IMR-90 (cell line): Measurements from ENCODE around the gene CCSER2. TPM values are rescaled to one million over a fixed set of nuclear protein-coding genes. Genes with fewer than 3 reads are reported as not detected.

Experiments
- ATAC-seq: fragments of 200-7000 bp; cut with Tn5 transposase; 2 replicates; pipeline ENCODE4 v1.9.1; 2020; ENCODE audit warnings: low read depth, mild to moderate bottlenecking, moderate library complexity
- BruUV-seq: library from RNA; stranded (reverse); fragments of 400-500 nt; replicated peaks from 2 replicates; lab custom pipeline; 2021; lab: Mats Ljungman, UMichigan
- CTCF ChIA-PET: fragments of 300-600 bp; formaldehyde crosslinking; extraction: SDS; loops from one replicate; lab custom pipeline; 2021; ENCODE audit warnings: antibody characterized with exemption; lab: Yijun Ruan, JAX
- POLR2A ChIA-PET: fragments of 300-600 bp; sonication (Branson Sonifier 250); formaldehyde crosslinking; loops from one replicate; lab custom pipeline; 2022; ENCODE audit warnings: antibody characterized with exemption; ENCODE audit not compliant: unreplicated experiment; lab: Charles Lee
- DNase-seq: peaks from one replicate; pipeline ENCODE4 v3.0.0; 2013
- H2AFZ ChIP-seq: replicated peaks from 2 replicates; pipeline ENCODE3; 2013; ENCODE audit warnings: low read length, mild to moderate bottlenecking; ENCODE audit not compliant: poor library complexity
- H2AK5ac ChIP-seq: 2 replicates; pipeline ENCODE4 v1.6.1; 2013; ENCODE audit warnings: low read depth, low read length, inconsistent platforms
- H2AK9ac ChIP-seq: replicated peaks from 2 replicates; pipeline ENCODE3; 2013; ENCODE audit warnings: mild to moderate bottlenecking, low read depth, low read length, moderate library complexity; ENCODE audit not compliant: poor library complexity
- H2BK120ac ChIP-seq: 2 replicates; pipeline ENCODE4 v1.6.1; 2013; ENCODE audit warnings: low read depth, low read length, inconsistent platforms
- H2BK15ac ChIP-seq: 3 replicates; pipeline ENCODE4 v1.6.1; 2013; ENCODE audit warnings: low read depth, low read length, inconsistent platforms
- H2BK20ac ChIP-seq: 2 replicates; pipeline ENCODE4 v1.6.1; 2013; ENCODE audit warnings: low read depth, mild to moderate bottlenecking, inconsistent platforms, low read length, moderate library complexity
- H2BK5ac ChIP-seq: 2 replicates; pipeline ENCODE4 v1.6.1; 2013; ENCODE audit warnings: mild to moderate bottlenecking, low read depth, low read length, inconsistent platforms; ENCODE audit not compliant: poor library complexity, severe bottlenecking
- H3K14ac ChIP-seq: replicated peaks from 2 replicates; pipeline ENCODE4 v1.6.1; 2013; ENCODE audit warnings: low read depth, low read length, inconsistent platforms
- H3K18ac ChIP-seq: 2 replicates; pipeline ENCODE4 v1.6.1; 2013; ENCODE audit warnings: low read depth, low read length, control low read depth
- H3K23ac ChIP-seq: 2 replicates; pipeline ENCODE4 v1.6.1; 2013; ENCODE audit warnings: low read depth, low read length, inconsistent platforms
- H3K27ac ChIP-seq: 2 replicates; pipeline ENCODE4 v1.5.1; 2013; ENCODE audit warnings: mild to moderate bottlenecking, control low read depth, low read length; ENCODE audit not compliant: insufficient read depth
- H3K27me3 ChIP-seq: 2 replicates; pipeline ENCODE4 v1.6.1; 2013; ENCODE audit warnings: low read length; ENCODE audit not compliant: control insufficient read depth, insufficient read depth
- H3K36me3 ChIP-seq: 2 replicates; pipeline ENCODE4 v1.6.1; 2013; ENCODE audit warnings: low read length, mixed read lengths; ENCODE audit not compliant: control insufficient read depth, insufficient read depth
- H3K4ac ChIP-seq: 2 replicates; pipeline ENCODE4 v1.6.1; 2013; ENCODE audit warnings: low read depth, low read length, inconsistent platforms
- H3K4me1 ChIP-seq: 2 replicates; pipeline ENCODE4 v1.6.1; 2013; ENCODE audit warnings: low read length, mixed read lengths; ENCODE audit not compliant: control insufficient read depth, insufficient read depth
- H3K4me2 ChIP-seq: 2 replicates; pipeline ENCODE4 v1.6.1; 2013; ENCODE audit warnings: low read depth, mild to moderate bottlenecking, control low read depth, low read length, moderate library complexity
- H3K4me3 ChIP-seq: 2 replicates; pipeline ENCODE4 v1.5.1; 2013; ENCODE audit warnings: low read depth, mild to moderate bottlenecking, control low read depth, low read length, moderate library complexity; ENCODE audit not compliant: insufficient read depth
- H3K56ac ChIP-seq: 2 replicates; pipeline ENCODE4 v1.6.1; 2013; ENCODE audit warnings: low read length, inconsistent platforms; ENCODE audit not compliant: insufficient read depth; ENCODE audit errors: extremely low read depth
- H3K79me1 ChIP-seq, 2 experiments: 2 replicates each; pipeline ENCODE4 v1.6.1; 2013; ENCODE audit warnings: low read length in 2 of 2, inconsistent platforms in 1 of 2, low read depth in 1 of 2
- H3K9ac ChIP-seq: 2 replicates; pipeline ENCODE4 v1.6.1; 2013; ENCODE audit warnings: low read depth, low read length, control low read depth
- H3K9me1 ChIP-seq: 2 replicates; pipeline ENCODE4 v1.6.1; 2013; ENCODE audit warnings: low read length, inconsistent platforms; ENCODE audit not compliant: insufficient read depth
- H3K9me3 ChIP-seq: 2 replicates; pipeline ENCODE4 v1.6.1; 2013; ENCODE audit warnings: low read length; ENCODE audit not compliant: control insufficient read depth, insufficient read depth
- H4K20me1 ChIP-seq: 2 replicates; pipeline ENCODE4 v1.6.1; 2013; ENCODE audit warnings: low read length, inconsistent platforms; ENCODE audit not compliant: insufficient read depth
- H4K5ac ChIP-seq: 2 replicates; pipeline ENCODE4 v1.6.1; 2013; ENCODE audit warnings: mild to moderate bottlenecking, low read depth, low read length, control low read depth
- H4K8ac ChIP-seq, 2 experiments: 2 replicates each; pipeline ENCODE4 v1.6.1; 2013; ENCODE audit warnings: low read depth in 2 of 2, low read length in 2 of 2, control low read depth in 1 of 2, inconsistent platforms in 1 of 2
- H4K91ac ChIP-seq: 2 replicates; pipeline ENCODE4 v1.6.1; 2013; ENCODE audit warnings: low read depth, low read length, inconsistent platforms; ENCODE audit not compliant: insufficient read depth
- NFE2L2 ChIP-seq: fragments of 150-350 bp; IDR thresholded peaks from 2 replicates; pipeline ENCODE4 v1.6.1; 2016; ENCODE audit warnings: low read depth, mild to moderate bottlenecking, low read length
- POLR2A ChIP-seq: IDR thresholded peaks from 2 replicates; pipeline ENCODE4 v1.6.1; 2012; ENCODE audit warnings: mild to moderate bottlenecking, low read depth, low read length
- WGBS, 2 experiments: methylation state at CpG; one replicate each; pipeline versions ENCODE4 v1.1.5 to v1.1.7; 2013; ENCODE audit warnings: missing lambda C conversion rate in 2 of 2; ENCODE audit not compliant: insufficient read length in 1 of 2; ENCODE audit errors: extremely low coverage in 2 of 2; 5-methylcytosine and 5-hydroxymethylcytosine counted together
- dilution Hi-C: fragments of 300-500 bp; cut with HindIII; formaldehyde crosslinking; loops from one replicate; pipeline ENCODE4 v1.14.3; 2018; ENCODE audit warnings: low sequenced_read_pairs; ENCODE audit not compliant: unreplicated experiment
- in situ Hi-C: fragments of 300-500 bp; cut with MboI; formaldehyde crosslinking; loops from 3 replicates; pipeline ENCODE4 v1.14.3; 2019; ENCODE audit warnings: low sequenced_read_pairs, inconsistent platforms, mixed read lengths
- intact Hi-C: fragments of 100-400 bp; cut with micrococcal nuclease; formaldehyde crosslinking; loops from 2 replicates; pipeline ENCODE4 v1.10.0; 2022
- polyA plus RNA-seq, 3 experiments: library from polyadenylated mRNA; depleted of rRNA; stranded (reverse); fragments of >200 nt; gene quantifications; 2 replicates each; pipeline ENCODE4 v1.2.3, GENCODE V29; 2012; ENCODE audit warnings: low replicate concordance in 1 of 3
- total RNA-seq: library from RNA; depleted of rRNA; stranded (reverse); fragments of >200 nt; gene quantifications from 2 replicates; pipeline ENCODE4 v1.2.3, GENCODE V29; 2012

CCSER2 gene
- total and polyA plus RNA-seq, 2 of the 4 experiments (the other 2 are of a cell fraction) = 20.4 to 31.7 TPM

GRCh38 chr10:84310470-84310869 lies 17.9 kb upstream of the CCSER2 start:
- ChIA-PET CTCF (interaction anchor here (2.5 kb wide), 1 partner anchor 227 kb away, joined by 6 read pairs; no protein-coding TSS in a partner anchor), POLR2A (no interaction called here)
- peak overlapping the region; percentile 56 for H2AK9ac ChIP-seq
- peak overlapping the region; percentile 4; the same call in 1 of the 2 replicates for H3K27ac ChIP-seq
- H3K27me3 ChIP-seq = no peaks in the 10 kb centered on the region
- H4K8ac ChIP-seq = peak overlapping the region in 1 of 2 experiments; percentile 45; a peak in 3 of 4 replicates
- TF ChIP-seq NFE2L2 (peak; percentile 80), POLR2A (no peak)
- H2BK120ac ChIP-seq = peak overlapping the region; percentile 84
- WGBS, 2 experiments = no CpG with 5 or more reads among the region's 2 CpGs
- H3K4ac ChIP-seq = peak overlapping the region; percentile 78
- no peak overlapping the region for H3K4me3 ChIP-seq
- H2AFZ ChIP-seq = peak overlapping the region; percentile 2
- dilution Hi-C loops = no loop called here
- H2BK20ac ChIP-seq = peak overlapping the region; percentile 64; the same call in 1 of the 2 replicates
- peak overlapping the region; percentile 89; the same call in 1 of the 2 replicates for H2AK5ac ChIP-seq
- H3K56ac ChIP-seq = no peak overlapping the region
- H3K36me3 ChIP-seq = no peaks in the 10 kb centered on the region
- peaks cover 0 to 10% of the 10 kb centered on the region in 2 experiments; a peak in 1 of 4 replicates for H3K79me1 ChIP-seq
- BruUV-seq = no TSS peak
- DNase-seq (peak; percentile 86), ATAC-seq (peak; percentile 22; the same call in 1 of the 2 replicates)
- peak overlapping the region; percentile 91; the same call in 2 of the 3 replicates for H2BK15ac ChIP-seq
- H4K91ac ChIP-seq = peak overlapping the region; percentile 69
- peaks cover 19% of the 10 kb centered on the region for H3K9me1 ChIP-seq
- peak overlapping the region; percentile 14; the same call in 1 of the 2 replicates for H4K5ac ChIP-seq
- intact Hi-C loops = no loop called here
- in situ Hi-C loops = no loop called here
- H3K4me1 ChIP-seq = peaks cover 28% of the 10 kb centered on the region
- H3K23ac ChIP-seq = no peak overlapping the region
- no peak overlapping the region for H3K4me2 ChIP-seq
- H3K9ac ChIP-seq = no peak overlapping the region
- H3K14ac ChIP-seq = peak overlapping the region; percentile 49
- peak overlapping the region; percentile 72 for H2BK5ac ChIP-seq
- peak overlapping the region; percentile 48 for H3K18ac ChIP-seq
- no peaks in the 10 kb centered on the region for H3K9me3 ChIP-seq
- peaks cover 8% of the 10 kb centered on the region for H4K20me1 ChIP-seq
